T-cell (primary cell): ENCODE measurements around the gene ANGEL2. TPM values are rescaled to one million over a fixed set of nuclear protein-coding genes. Genes with fewer than 3 reads are reported as not detected.
"Not testable (repeated sequence)": the region's sequence is repeated elsewhere in the genome, so short reads cannot be mapped to it uniquely, and the experiment has no call there.

Source experiments
- ATAC-seq, 4 experiments: fragments of 200-7000 bp in 3 of 4; fragments of 150-1000 bp in 1 of 4; cut with Tn5 transposase; replicated peaks in 1 of 4; 1 replicate in 3 of 4; 2 replicates in 1 of 4; pipeline ENCODE4 v1.10.0; 2021; ENCODE audit warnings: moderate library complexity in 3 of 4, mild to moderate bottlenecking in 2 of 4, moderate number of reproducible peaks in 1 of 4
- CTCF ChIA-PET, 2 donors: fragments of 300-600 bp; sonication (Branson Sonifier 250); formaldehyde crosslinking; loops; one replicate each; lab custom pipeline; 2022; ENCODE audit warnings: antibody characterized with exemption in 2 of 2; lab: Charles Lee
- POLR2A ChIA-PET, 2 donors: fragments of 300-600 bp; sonication (Branson Sonifier 250); formaldehyde crosslinking; loops; one replicate each; lab custom pipeline; 2022; ENCODE audit warnings: antibody characterized with exemption in 2 of 2; lab: Charles Lee
- DNase-seq, 35 experiments: peaks; one replicate each; pipeline versions ENCODE4 v3.0.0 to v3.0.0-alpha.2; 2013 to 2023
- H3K27ac ChIP-seq: one replicate; pipeline ENCODE4 v1.5.1; 2013; ENCODE audit warnings: low read length
- H3K27me3 ChIP-seq, 2 experiments: replicated peaks in 1 of 2; 1 replicate in 1 of 2; 2 replicates in 1 of 2; pipeline versions ENCODE4 v1.6.1 to v1.7.0; 2013; ENCODE audit warnings: low read length in 1 of 2, mixed read lengths in 1 of 2; ENCODE audit not compliant: control insufficient read depth in 2 of 2, insufficient read depth in 2 of 2; ENCODE audit errors: extremely low read depth in 1 of 2
- H3K36me3 ChIP-seq, 2 donors: 1 replicate in 1 of 2; 2 replicates in 1 of 2; pipeline versions ENCODE4 v1.6.1 to v1.7.0; 2013; ENCODE audit warnings: low read length in 1 of 2; ENCODE audit not compliant: control insufficient read depth in 2 of 2, insufficient read depth in 1 of 2; ENCODE audit errors: extremely low read depth in 1 of 2
- H3K4me1 ChIP-seq, 2 experiments: 1 replicate in 1 of 2; 2 replicates in 1 of 2; pipeline versions ENCODE4 v1.6.1 to v1.7.0; 2013; ENCODE audit warnings: low read length in 2 of 2, mixed read lengths in 1 of 2; ENCODE audit not compliant: insufficient read depth in 2 of 2, control insufficient read depth in 1 of 2; ENCODE audit errors: extremely low read depth in 1 of 2
- H3K4me3 ChIP-seq, 2 donors: 1 replicate in 1 of 2; 2 replicates in 1 of 2; pipeline versions ENCODE4 v1.5.1 to v1.7.0; 2013; ENCODE audit warnings: mild to moderate bottlenecking in 2 of 2, low read length in 1 of 2, moderate library complexity in 1 of 2; ENCODE audit not compliant: control insufficient read depth in 1 of 2; ENCODE audit errors: extremely low read depth in 1 of 2
- H3K9me3 ChIP-seq: 2 replicates; pipeline ENCODE4 v1.7.0; 2013
- H3K27ac Mint-ChIP-seq, 2 donors: one replicate each; pipeline ENCODE4 v1.8.0; 2020 to 2021; ENCODE audit warnings: mild to moderate bottlenecking in 2 of 2, mixed read lengths in 2 of 2
- H3K27me3 Mint-ChIP-seq, 2 donors: one replicate each; pipeline ENCODE4 v1.8.0; 2021 to 2022; ENCODE audit warnings: mixed read lengths in 2 of 2
- H3K36me3 Mint-ChIP-seq: one replicate; pipeline ENCODE4 v1.8.0; 2021; ENCODE audit warnings: mixed read lengths
- H3K4me1 Mint-ChIP-seq, 3 donors: one replicate each; pipeline ENCODE4 v1.8.0; 2020 to 2022; ENCODE audit warnings: mixed read lengths in 3 of 3, mild to moderate bottlenecking in 1 of 3
- H3K4me3 Mint-ChIP-seq, 3 donors: one replicate each; pipeline ENCODE4 v1.8.0; 2020 to 2022; ENCODE audit warnings: mild to moderate bottlenecking in 3 of 3, mixed read lengths in 3 of 3, moderate library complexity in 3 of 3
- H3K9me3 Mint-ChIP-seq, 3 donors: one replicate each; pipeline ENCODE4 v1.8.0; 2020 to 2022; ENCODE audit warnings: mixed read lengths in 3 of 3
- WGBS: methylation state at CpG from one replicate; pipeline ENCODE4 v1.1.5; 2013; ENCODE audit warnings: missing lambda C conversion rate; ENCODE audit not compliant: insufficient coverage; 5-methylcytosine and 5-hydroxymethylcytosine counted together
- total RNA-seq, 35 experiments: library from RNA in 6 of 35; stranded (reverse) in 6 of 35; fragments of 120-200 nt in 1 of 35; gene quantifications; one replicate each; pipeline versions ENCODE4 v1.2.1 to v1.2.4 and lab custom pipeline; 2013 to 2026

ANGEL2 gene
- total RNA-seq, 5 donors from 2014 or later (not counting 1 experiment from before 2014, with no cell fraction given), result 58.2 to 73.8 (median 67.1) TPM

GRCh38 chr1:213049232-213049631 lies 33.6 kb upstream of the ANGEL2 start:
- peak overlapping the region in 2 of 3 donors; percentile 2 to 46 for H3K4me3 Mint-ChIP-seq

GRCh38 chr1:213045321-213046226 lies 29.9 kb upstream of the ANGEL2 start:
- POLR2A ChIA-PET, result interaction anchor here in 1 of 2 donors (0.6 kb wide), 1 partner anchor 298 kb away, joined by 4 read pairs; no protein-coding TSS in a partner anchor
- H3K4me3 Mint-ChIP-seq, H3K36me3 Mint-ChIP-seq, DNase-seq, H3K9me3 ChIP-seq, H3K4me1 ChIP-seq, H3K9me3 Mint-ChIP-seq, CTCF ChIA-PET, H3K36me3 ChIP-seq, ATAC-seq, H3K4me3 ChIP-seq, H3K27ac ChIP-seq, H3K27ac Mint-ChIP-seq: not testable (repeated sequence)
- Mint-ChIP-seq H3K4me1 (peaks cover 6 to 12% (median 12%) of the 10 kb centered on the region in 3 donors), H3K27me3 (peaks cover 14 to 22% of the 10 kb centered on the region in 2 donors)
- peaks cover 0 to 11% of the 10 kb centered on the region in 2 experiments for H3K27me3 ChIP-seq
- WGBS, result 100% methylated on average over 6 of the region's 13 CpGs

More at GRCh38 chr1:213049232-213049631, 33.6 kb upstream of the ANGEL2 start:
- Mint-ChIP-seq H3K27me3 (peaks cover 14 to 20% of the 10 kb centered on the region in 2 donors), H3K27ac (no peak overlapping the region), H3K36me3 (peaks cover 10% of the 10 kb centered on the region), H3K9me3 (peaks cover 0 to 9% (median 0%) of the 10 kb centered on the region in 3 donors), H3K4me1 (peaks cover 27 to 33% (median 27%) of the 10 kb centered on the region in 3 donors)
- no peaks in the 10 kb centered on the region for H3K9me3 ChIP-seq
- ChIA-PET CTCF (no interaction called here), POLR2A (no interaction called here)
- H3K36me3 ChIP-seq, result no peaks in the 10 kb centered on the region
- WGBS, result no CpG with 5 or more reads among the region's 1 CpG
- no peak for ATAC-seq
- DNase-seq, result no peak
- no peak overlapping the region for H3K27ac ChIP-seq
- H3K4me3 ChIP-seq, result no peak overlapping the region
- peaks cover 5 to 21% of the 10 kb centered on the region in 2 experiments for H3K4me1 ChIP-seq
- H3K27me3 ChIP-seq, result peaks cover 0 to 11% of the 10 kb centered on the region in 2 experiments

- DNase-seq (no peak), ATAC-seq (no peak)
- Histone ChIP-seq H3K36me3 (no peaks in the 10 kb centered on the region), H3K9me3 (no peaks in the 10 kb centered on the region), H3K4me1 (no peaks in the 10 kb centered on the region), H3K27ac (no peak overlapping the region), H3K4me3 (no peak overlapping the region), H3K27me3 (no peaks in the 10 kb centered on the region)
- CTCF ChIA-PET, result no interaction called here
- Mint-ChIP-seq H3K9me3 (no peaks in the 10 kb centered on the region), H3K27me3 (peaks cover 7 to 10% of the 10 kb centered on the region in 2 donors), H3K36me3 (no peaks in the 10 kb centered on the region), H3K27ac (no peak overlapping the region), H3K4me3 (no peak overlapping the region), H3K4me1 (peaks cover 0 to 6% (median 5%) of the 10 kb centered on the region in 3 donors)
- no CpG with 5 or more reads among the region's 1 CpG for WGBS
- POLR2A ChIA-PET, result interaction anchor here in 1 of 2 donors (0.5 kb wide), 1 partner anchor 249 kb away, joined by 3 read pairs; no protein-coding TSS in a partner anchor
Observed at GRCh38 chr1:213041443-213041842, 25.8 kb upstream of the ANGEL2 start.

- no peaks in the 10 kb centered on the region for H3K36me3 Mint-ChIP-seq
- peaks cover 0 to 4% (median 0%) of the 10 kb centered on the region in 3 donors for H3K9me3 Mint-ChIP-seq
- H3K27me3 Mint-ChIP-seq, result peaks cover 31 to 44% of the 10 kb centered on the region in 2 donors
- no peaks in the 10 kb centered on the region for H3K36me3 ChIP-seq
- no peak overlapping the region for H3K4me3 ChIP-seq
- ChIA-PET POLR2A (no interaction called here), CTCF (interaction anchor here in 1 of 2 donors (0.6 kb wide), 1 partner anchor 976 kb away, joined by 3 read pairs; no protein-coding TSS in a partner anchor)
- H3K27me3 ChIP-seq, result peaks cover 0 to 19% of the 10 kb centered on the region in 2 experiments
- H3K9me3 ChIP-seq, result no peaks in the 10 kb centered on the region
- no peak overlapping the region for H3K27ac Mint-ChIP-seq
- no peak overlapping the region for H3K27ac ChIP-seq
- no peaks in the 10 kb centered on the region for H3K4me1 Mint-ChIP-seq
- no peak for DNase-seq
- no peak overlapping the region for H3K4me3 Mint-ChIP-seq
- no CpG with 5 or more reads among the region's 2 CpGs for WGBS
- no peaks in the 10 kb centered on the region for H3K4me1 ChIP-seq
- no peak for ATAC-seq
Observed at GRCh38 chr1:213035573-213035972, 19.9 kb upstream of the ANGEL2 start.

GRCh38 chr1:213034713-213035112 lies 19.0 kb upstream of the ANGEL2 start:
- Histone ChIP-seq H3K9me3 (no peaks in the 10 kb centered on the region), H3K27me3 (peaks cover 0 to 22% of the 10 kb centered on the region in 2 experiments), H3K4me1 (no peaks in the 10 kb centered on the region), H3K27ac (no peak overlapping the region), H3K4me3 (no peak overlapping the region), H3K36me3 (no peaks in the 10 kb centered on the region)
- CTCF ChIA-PET, result no interaction called here
- Mint-ChIP-seq H3K9me3 (peaks cover 0 to 4% (median 0%) of the 10 kb centered on the region in 3 donors), H3K36me3 (no peaks in the 10 kb centered on the region), H3K4me1 (no peaks in the 10 kb centered on the region), H3K27ac (no peak overlapping the region), H3K27me3 (peaks cover 37 to 50% of the 10 kb centered on the region in 2 donors), H3K4me3 (no peak overlapping the region)
- 100% methylated on average over 1 of the region's 1 CpG for WGBS
- DNase-seq, result no peak
- ATAC-seq, result no peak
- POLR2A ChIA-PET, result no interaction called here

- CTCF ChIA-PET, result interaction anchor here in 1 of 2 donors (0.5 kb wide), 2 partner anchors 35 to 1408 kb away, joined by 3 read pairs; no protein-coding TSS in a partner anchor
- POLR2A ChIA-PET, result no interaction called here
Observed at GRCh38 chr1:213032651-213033050, 17.0 kb upstream of the ANGEL2 start.

More at GRCh38 chr1:213032651-213033050, 17.0 kb upstream of the ANGEL2 start:
- Mint-ChIP-seq H3K27ac (no peak overlapping the region), H3K4me3 (no peak overlapping the region), H3K4me1 (no peaks in the 10 kb centered on the region), H3K9me3 (peaks cover 0 to 4% (median 0%) of the 10 kb centered on the region in 3 donors), H3K36me3 (no peaks in the 10 kb centered on the region), H3K27me3 (peaks cover 48 to 62% of the 10 kb centered on the region in 2 donors)
- Histone ChIP-seq H3K9me3 (no peaks in the 10 kb centered on the region), H3K36me3 (no peaks in the 10 kb centered on the region), H3K27me3 (peaks cover 0 to 22% of the 10 kb centered on the region in 2 experiments), H3K27ac (no peak overlapping the region), H3K4me1 (no peaks in the 10 kb centered on the region), H3K4me3 (no peak overlapping the region)
- DNase-seq, result no peak
- no peak for ATAC-seq
